T-cell (primary cell): ENCODE results near the gene PPAT. TPM values are rescaled to one million over a fixed set of nuclear protein-coding genes. Genes with fewer than 3 reads are reported as not detected.
A peak's percentile ranks its signal among the peaks of the same experiment; 100 is the strongest.

ENCODE experiments used
- ATAC-seq, 4 experiments: fragments of 200-7000 bp in 3 of 4; fragments of 150-1000 bp in 1 of 4; cut with Tn5 transposase; replicated peaks in 1 of 4; 1 replicate in 3 of 4; 2 replicates in 1 of 4; pipeline ENCODE4 v1.10.0; 2021; ENCODE audit warnings: moderate library complexity in 3 of 4, mild to moderate bottlenecking in 2 of 4, moderate number of reproducible peaks in 1 of 4
- CTCF ChIA-PET, 2 donors: fragments of 300-600 bp; sonication (Branson Sonifier 250); formaldehyde crosslinking; loops; one replicate each; lab custom pipeline; 2022; ENCODE audit warnings: antibody characterized with exemption in 2 of 2; lab: Charles Lee
- POLR2A ChIA-PET, 2 donors: fragments of 300-600 bp; sonication (Branson Sonifier 250); formaldehyde crosslinking; loops; one replicate each; lab custom pipeline; 2022; ENCODE audit warnings: antibody characterized with exemption in 2 of 2; lab: Charles Lee
- DNase-seq, 35 experiments: peaks; one replicate each; pipeline versions ENCODE4 v3.0.0 to v3.0.0-alpha.2; 2013 to 2023
- H3K27ac ChIP-seq: one replicate; pipeline ENCODE4 v1.5.1; 2013; ENCODE audit warnings: low read length
- H3K27me3 ChIP-seq, 2 experiments: replicated peaks in 1 of 2; 1 replicate in 1 of 2; 2 replicates in 1 of 2; pipeline versions ENCODE4 v1.6.1 to v1.7.0; 2013; ENCODE audit warnings: low read length in 1 of 2, mixed read lengths in 1 of 2; ENCODE audit not compliant: control insufficient read depth in 2 of 2, insufficient read depth in 2 of 2; ENCODE audit errors: extremely low read depth in 1 of 2
- H3K36me3 ChIP-seq, 2 donors: 1 replicate in 1 of 2; 2 replicates in 1 of 2; pipeline versions ENCODE4 v1.6.1 to v1.7.0; 2013; ENCODE audit warnings: low read length in 1 of 2; ENCODE audit not compliant: control insufficient read depth in 2 of 2, insufficient read depth in 1 of 2; ENCODE audit errors: extremely low read depth in 1 of 2
- H3K4me1 ChIP-seq, 2 experiments: 1 replicate in 1 of 2; 2 replicates in 1 of 2; pipeline versions ENCODE4 v1.6.1 to v1.7.0; 2013; ENCODE audit warnings: low read length in 2 of 2, mixed read lengths in 1 of 2; ENCODE audit not compliant: insufficient read depth in 2 of 2, control insufficient read depth in 1 of 2; ENCODE audit errors: extremely low read depth in 1 of 2
- H3K4me3 ChIP-seq, 2 donors: 1 replicate in 1 of 2; 2 replicates in 1 of 2; pipeline versions ENCODE4 v1.5.1 to v1.7.0; 2013; ENCODE audit warnings: mild to moderate bottlenecking in 2 of 2, low read length in 1 of 2, moderate library complexity in 1 of 2; ENCODE audit not compliant: control insufficient read depth in 1 of 2; ENCODE audit errors: extremely low read depth in 1 of 2
- H3K9me3 ChIP-seq: 2 replicates; pipeline ENCODE4 v1.7.0; 2013
- H3K27ac Mint-ChIP-seq, 2 donors: one replicate each; pipeline ENCODE4 v1.8.0; 2020 to 2021; ENCODE audit warnings: mild to moderate bottlenecking in 2 of 2, mixed read lengths in 2 of 2
- H3K27me3 Mint-ChIP-seq, 2 donors: one replicate each; pipeline ENCODE4 v1.8.0; 2021 to 2022; ENCODE audit warnings: mixed read lengths in 2 of 2
- H3K36me3 Mint-ChIP-seq: one replicate; pipeline ENCODE4 v1.8.0; 2021; ENCODE audit warnings: mixed read lengths
- H3K4me1 Mint-ChIP-seq, 3 donors: one replicate each; pipeline ENCODE4 v1.8.0; 2020 to 2022; ENCODE audit warnings: mixed read lengths in 3 of 3, mild to moderate bottlenecking in 1 of 3
- H3K4me3 Mint-ChIP-seq, 3 donors: one replicate each; pipeline ENCODE4 v1.8.0; 2020 to 2022; ENCODE audit warnings: mild to moderate bottlenecking in 3 of 3, mixed read lengths in 3 of 3, moderate library complexity in 3 of 3
- H3K9me3 Mint-ChIP-seq, 3 donors: one replicate each; pipeline ENCODE4 v1.8.0; 2020 to 2022; ENCODE audit warnings: mixed read lengths in 3 of 3
- WGBS: methylation state at CpG from one replicate; pipeline ENCODE4 v1.1.5; 2013; ENCODE audit warnings: missing lambda C conversion rate; ENCODE audit not compliant: insufficient coverage; 5-methylcytosine and 5-hydroxymethylcytosine counted together
- total RNA-seq, 35 experiments: library from RNA in 6 of 35; stranded (reverse) in 6 of 35; fragments of 120-200 nt in 1 of 35; gene quantifications; one replicate each; pipeline versions ENCODE4 v1.2.1 to v1.2.4 and lab custom pipeline; 2013 to 2026

The PPAT gene
- total RNA-seq, 5 donors from 2014 or later (not counting 1 experiment from before 2014, with no cell fraction given) = 10.5 to 15.1 (median 12.5) TPM

DNA sequence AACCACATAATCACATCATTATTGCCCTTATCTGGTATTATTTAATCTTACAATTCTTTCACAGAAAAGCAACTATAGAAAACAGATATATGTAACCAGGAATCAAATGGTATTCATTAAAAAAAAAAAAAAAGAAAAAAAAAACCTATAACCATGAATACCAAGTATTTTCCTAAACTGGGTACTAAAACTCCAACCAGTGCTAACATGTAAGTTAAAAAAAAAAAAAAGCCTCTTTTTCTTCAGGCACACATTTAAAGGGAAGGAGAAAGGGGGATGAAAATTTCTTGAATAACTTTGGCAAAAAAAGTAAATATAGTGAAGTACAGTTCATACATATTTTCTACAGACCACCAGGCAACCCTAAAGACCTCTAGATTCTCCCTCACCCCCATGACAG is 2.1 kb downstream of the PPAT start:
- Histone ChIP-seq H3K4me1 (peaks cover 16 to 24% of the 10 kb centered on the region in 2 experiments), H3K27me3 (no peaks in the 10 kb centered on the region), H3K36me3 (no peaks in the 10 kb centered on the region), H3K4me3 (no peak overlapping the region), H3K27ac (no peak overlapping the region), H3K9me3 (no peaks in the 10 kb centered on the region)
- Mint-ChIP-seq H3K4me3 (peak overlapping the region in 1 of 3 donors; percentile 89), H3K9me3 (no peaks in the 10 kb centered on the region), H3K27me3 (no peaks in the 10 kb centered on the region), H3K4me1 (peaks cover 32 to 56% (median 35%) of the 10 kb centered on the region in 3 donors), H3K36me3 (no peaks in the 10 kb centered on the region), H3K27ac (no peak overlapping the region)
- CTCF ChIA-PET = interaction anchor here (0.7 to 5.1 kb wide), 5 partner anchors 9 to 484 kb away, joined by 3 to 74 read pairs (median 5); no protein-coding TSS in a partner anchor
- POLR2A ChIA-PET = interaction anchor here (0.6 to 0.8 kb wide), 5 partner anchors 19 to 1473 kb away, joined by 3 to 9 read pairs (median 3); no protein-coding TSS in a partner anchor
- DNase-seq (no peak), ATAC-seq (no peak)

DNA sequence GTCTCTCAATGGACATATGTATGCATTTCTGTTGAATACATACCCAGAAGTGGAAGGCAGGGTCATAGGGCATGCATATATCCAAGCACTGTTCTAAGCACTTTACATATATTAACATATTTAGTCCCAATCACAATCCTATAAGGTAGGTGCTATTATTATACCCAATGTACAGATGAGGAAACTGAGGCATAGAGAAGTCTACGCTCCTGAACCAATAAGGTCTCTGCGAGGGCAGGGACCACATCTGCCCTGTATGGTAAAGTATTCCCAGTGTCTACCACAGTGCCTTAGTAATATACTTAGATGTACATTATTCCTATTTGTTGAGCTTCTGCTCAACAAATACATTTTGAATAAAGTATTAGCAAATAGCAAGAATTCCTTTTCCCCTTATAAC is 5.2 kb downstream of the PPAT start:
- ChIA-PET POLR2A (no interaction called here), CTCF (no interaction called here)
- Histone ChIP-seq H3K4me1 (peaks cover 7 to 12% of the 10 kb centered on the region in 2 experiments), H3K27ac (no peak overlapping the region), H3K9me3 (no peaks in the 10 kb centered on the region), H3K4me3 (no peak overlapping the region), H3K36me3 (no peaks in the 10 kb centered on the region), H3K27me3 (no peaks in the 10 kb centered on the region)
- Mint-ChIP-seq H3K27me3 (no peaks in the 10 kb centered on the region), H3K9me3 (no peaks in the 10 kb centered on the region), H3K36me3 (peaks cover 6% of the 10 kb centered on the region), H3K4me3 (no peak overlapping the region), H3K27ac (no peak overlapping the region), H3K4me1 (peaks cover 20 to 35% (median 23%) of the 10 kb centered on the region in 3 donors)
- DNase-seq (no peak), ATAC-seq (no peak)
- no CpG with 5 or more reads among the region's 2 CpGs for WGBS

DNA sequence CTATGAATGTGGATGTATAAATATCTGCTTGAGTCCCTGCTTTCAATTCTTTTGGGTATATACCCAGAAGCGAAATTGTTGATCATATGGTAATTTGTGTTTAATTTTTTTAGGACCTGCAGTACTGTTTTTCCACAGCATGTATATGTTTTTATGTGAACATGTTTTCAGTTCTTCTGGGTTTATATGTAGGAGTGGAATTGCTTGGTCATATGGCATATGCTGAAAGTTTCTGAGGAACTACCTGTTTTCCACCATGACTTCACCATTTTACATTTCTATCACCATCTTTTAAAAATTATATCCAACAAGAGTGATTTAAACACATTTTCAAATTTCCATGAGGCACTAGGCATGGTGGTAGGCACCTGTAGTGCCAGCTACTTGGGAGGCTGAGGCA is 8.2 kb downstream of the PPAT start:
- no peaks in the 10 kb centered on the region for H3K36me3 ChIP-seq
- no peak overlapping the region for H3K27ac ChIP-seq
- Mint-ChIP-seq H3K36me3 (peaks cover 6% of the 10 kb centered on the region), H3K4me3 (no peak overlapping the region), H3K27me3 (no peaks in the 10 kb centered on the region), H3K4me1 (peaks cover 8 to 20% (median 9%) of the 10 kb centered on the region in 3 donors), H3K27ac (no peak overlapping the region), H3K9me3 (no peaks in the 10 kb centered on the region)
- H3K27me3 ChIP-seq = no peaks in the 10 kb centered on the region
- POLR2A ChIA-PET = interaction anchor here in 1 of 2 donors (0.7 kb wide), 1 partner anchor 106 kb away, joined by 10 read pairs; no protein-coding TSS in a partner anchor
- no peaks in the 10 kb centered on the region for H3K9me3 ChIP-seq
- CTCF ChIA-PET = interaction anchor here (0.6 to 0.7 kb wide), 3 partner anchors 117 to 537 kb away, joined by 3 to 6 read pairs (median 5); no protein-coding TSS in a partner anchor
- H3K4me1 ChIP-seq = no peaks in the 10 kb centered on the region
- no peak for DNase-seq
- no peak overlapping the region for H3K4me3 ChIP-seq
- no CpG with 5 or more reads among the region's 1 CpG for WGBS
- no peak for ATAC-seq

DNA sequence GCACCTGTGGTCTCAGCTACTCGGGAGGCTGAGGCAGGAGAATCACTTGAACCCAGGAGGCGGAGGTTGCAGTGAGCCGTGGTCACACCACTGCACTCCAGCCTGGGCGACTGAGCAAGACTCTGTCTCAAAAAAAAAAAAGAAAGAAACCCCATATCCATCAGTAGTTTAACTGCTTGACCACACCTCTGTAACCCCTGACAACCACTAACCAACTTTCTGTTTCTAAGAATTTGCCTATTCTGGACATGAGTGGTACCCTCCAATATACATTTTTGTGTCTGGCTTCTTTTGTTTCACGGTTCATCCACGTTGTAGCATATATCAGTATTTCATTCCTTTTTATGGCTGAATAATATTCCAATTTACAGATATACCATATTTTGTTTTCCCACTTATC is 9.1 kb downstream of the PPAT start:
- Mint-ChIP-seq H3K4me1 (peaks cover 3 to 14% (median 5%) of the 10 kb centered on the region in 3 donors), H3K4me3 (no peak overlapping the region), H3K27me3 (no peaks in the 10 kb centered on the region), H3K27ac (no peak overlapping the region), H3K36me3 (peaks cover 6% of the 10 kb centered on the region), H3K9me3 (no peaks in the 10 kb centered on the region)
- Histone ChIP-seq H3K27me3 (no peaks in the 10 kb centered on the region), H3K9me3 (no peaks in the 10 kb centered on the region), H3K4me3 (no peak overlapping the region), H3K27ac (no peak overlapping the region), H3K36me3 (no peaks in the 10 kb centered on the region), H3K4me1 (no peaks in the 10 kb centered on the region)
- 100% methylated on average over 2 of the region's 6 CpGs for WGBS
- ATAC-seq = no peak
- no peak for DNase-seq
- ChIA-PET POLR2A (no interaction called here), CTCF (interaction anchor here (0.7 to 4.5 kb wide), 6 partner anchors 10 to 410 kb away, joined by 3 to 74 read pairs (median 8); partner anchors contain the start of genes PAICS (in 2 of the 2) and PPAT (in 2 of the 2))

DNA sequence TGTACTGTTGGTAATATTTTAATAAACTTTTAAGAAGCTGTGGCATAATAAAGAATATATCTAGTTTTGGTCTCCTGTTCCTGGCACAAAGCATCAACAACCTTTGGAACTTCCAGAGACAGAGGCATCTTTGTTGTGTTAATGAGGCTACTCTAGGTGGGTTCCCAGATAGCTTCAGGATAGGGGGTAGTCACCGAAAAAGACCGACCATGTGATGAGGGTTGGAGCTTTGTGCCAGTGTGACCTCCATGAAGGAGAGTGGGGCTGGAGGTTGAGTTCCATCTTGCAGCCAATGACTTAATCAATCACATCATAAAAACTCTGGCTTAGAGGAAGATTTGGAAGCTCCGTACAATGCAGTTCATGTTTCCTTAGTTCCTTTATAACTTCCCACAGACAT is 9.9 kb downstream of the PPAT start:
- H3K27me3 Mint-ChIP-seq = no peaks in the 10 kb centered on the region
- ChIA-PET CTCF (interaction anchor here (0.5 to 4.5 kb wide), 18 partner anchors 9 to 416 kb away, joined by 3 to 74 read pairs (median 4); partner anchors contain the start of genes PAICS (in 2 of the 2) and PPAT (in 2 of the 2)), POLR2A (interaction anchor here in 1 of 2 donors (0.6 kb wide), 1 partner anchor 44 kb away, joined by 6 read pairs; no protein-coding TSS in a partner anchor)

DNA sequence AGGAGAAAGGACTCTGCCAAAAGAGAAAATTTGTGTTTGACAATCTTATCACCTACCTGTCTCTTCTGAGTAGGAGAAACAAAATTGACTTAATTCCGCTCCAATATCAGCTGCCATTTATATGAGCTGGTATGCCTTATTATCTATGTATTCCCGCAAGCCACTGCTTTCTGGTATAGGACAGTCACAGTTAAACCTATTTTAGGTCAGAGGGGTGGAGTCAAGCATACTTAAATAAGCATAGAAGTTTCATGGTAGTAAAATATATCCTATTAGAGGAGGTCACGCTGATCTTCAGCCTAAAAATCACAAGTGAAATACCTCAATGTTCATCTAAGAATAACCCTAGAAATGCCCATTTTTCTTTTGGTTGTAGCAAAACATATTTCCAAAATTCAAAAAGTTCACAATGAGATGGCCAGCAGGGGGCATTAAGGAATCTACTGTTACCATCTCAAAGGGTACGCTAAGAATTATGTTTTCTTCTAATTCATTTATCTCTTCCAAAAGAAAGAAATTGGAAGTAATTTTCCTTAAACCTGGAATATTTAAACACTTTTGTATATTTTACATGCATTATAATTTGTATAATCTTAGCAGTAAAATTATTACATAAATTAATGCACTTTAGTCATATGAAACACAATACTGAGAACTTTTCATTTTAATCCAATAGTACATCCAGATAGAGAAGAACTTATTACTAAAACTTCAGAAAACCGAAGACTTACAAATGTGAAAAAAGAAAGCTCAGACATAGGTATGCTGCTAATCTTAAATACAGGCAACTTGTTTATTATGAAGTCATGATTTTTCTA is 10.5 kb downstream of the PPAT start:
- DNase-seq = peak in 24 of 35 experiments; percentile 4 to 73 (median 34)
- Mint-ChIP-seq H3K9me3 (no peaks in the 10 kb centered on the region), H3K4me3 (no peak overlapping the region), H3K36me3 (peaks cover 6% of the 10 kb centered on the region), H3K4me1 (peaks cover 3 to 14% (median 3%) of the 10 kb centered on the region in 3 donors), H3K27me3 (no peaks in the 10 kb centered on the region), H3K27ac (no peak overlapping the region)
- no CpG with 5 or more reads among the region's 5 CpGs for WGBS
- no peaks in the 10 kb centered on the region for H3K36me3 ChIP-seq
- H3K4me3 ChIP-seq = no peak overlapping the region
- no peaks in the 10 kb centered on the region for H3K27me3 ChIP-seq
- POLR2A ChIA-PET = interaction anchor here in 1 of 2 donors (0.6 to 1.4 kb wide), 2 partner anchors 12 to 45 kb away, joined by 6 to 9 read pairs; no protein-coding TSS in a partner anchor
- H3K9me3 ChIP-seq = no peaks in the 10 kb centered on the region
- CTCF ChIA-PET = interaction anchor here (0.5 to 4.5 kb wide), 20 partner anchors 9 to 417 kb away, joined by 3 to 74 read pairs (median 4); partner anchors contain the start of genes PAICS (in 2 of the 2) and PPAT (in 2 of the 2)
- peak in 2 of 4 experiments; percentile 29 to 43 for ATAC-seq
- no peaks in the 10 kb centered on the region for H3K4me1 ChIP-seq
- no peak overlapping the region for H3K27ac ChIP-seq

More for the DNA sequence above, 9.9 kb downstream of the PPAT start:
- Histone ChIP-seq H3K9me3 (no peaks in the 10 kb centered on the region), H3K27me3 (no peaks in the 10 kb centered on the region), H3K4me3 (no peak overlapping the region), H3K4me1 (no peaks in the 10 kb centered on the region), H3K36me3 (no peaks in the 10 kb centered on the region), H3K27ac (no peak overlapping the region)
- WGBS = 100% methylated on average over 1 of the region's 3 CpGs
- Mint-ChIP-seq H3K4me3 (no peak overlapping the region), H3K36me3 (peaks cover 6% of the 10 kb centered on the region), H3K27ac (no peak overlapping the region), H3K9me3 (no peaks in the 10 kb centered on the region), H3K4me1 (peaks cover 3 to 14% (median 3%) of the 10 kb centered on the region in 3 donors)
- no peak for DNase-seq
- ATAC-seq = no peak
